Neutrophil (primary cell): ENCODE data around the gene PRRG1.
"Not testable (repeated sequence)": the region's sequence is repeated elsewhere in the genome, so short reads cannot be mapped to it uniquely, and the experiment has no call there.

ENCODE experiments used
- H3K27ac ChIP-seq: fragments of 200-600 bp; sonication (generic); 2 replicates; pipeline ENCODE4 v1.5.1; 2016; ENCODE audit warnings: mild to moderate bottlenecking, moderate library complexity
- H3K27me3 ChIP-seq: fragments of 200-600 bp; sonication (generic); 2 replicates; pipeline ENCODE4 v1.6.0; 2016; ENCODE audit warnings: mild to moderate bottlenecking
- H3K36me3 ChIP-seq: fragments of 200-600 bp; sonication (generic); 2 replicates; pipeline ENCODE4 v1.5.1; 2017
- H3K4me1 ChIP-seq, 2 experiments: fragments of 200-600 bp in 1 of 2; sonication (generic) in 1 of 2; 1 replicate in 1 of 2; 2 replicates in 1 of 2; pipeline versions ENCODE4 v1.5.1 to v1.6.1; 2013 to 2016; ENCODE audit warnings: low read depth in 1 of 2, low read length in 1 of 2, mild to moderate bottlenecking in 1 of 2, moderate library complexity in 1 of 2; ENCODE audit not compliant: control insufficient read depth in 1 of 2, insufficient read depth in 1 of 2
- H3K4me3 ChIP-seq, 2 experiments: fragments of 200-600 bp in 1 of 2; sonication (generic) in 1 of 2; 1 replicate in 1 of 2; 2 replicates in 1 of 2; pipeline ENCODE4 v1.5.1; 2013 to 2016; ENCODE audit warnings: low read depth in 1 of 2, low read length in 1 of 2, mild to moderate bottlenecking in 1 of 2, moderate library complexity in 1 of 2
- H3K9me3 ChIP-seq: fragments of 200-600 bp; sonication (generic); 2 replicates; pipeline ENCODE4 v1.5.1; 2016
- TF ChIP-seq, protein P1 (sequence below): fragments of 200-600 bp; sonication (generic); IDR thresholded peaks from 2 replicates; pipeline ENCODE4 v1.5.1; 2016; ENCODE audit warnings: antibody characterized with exemption

Gene PRRG1

DNA sequence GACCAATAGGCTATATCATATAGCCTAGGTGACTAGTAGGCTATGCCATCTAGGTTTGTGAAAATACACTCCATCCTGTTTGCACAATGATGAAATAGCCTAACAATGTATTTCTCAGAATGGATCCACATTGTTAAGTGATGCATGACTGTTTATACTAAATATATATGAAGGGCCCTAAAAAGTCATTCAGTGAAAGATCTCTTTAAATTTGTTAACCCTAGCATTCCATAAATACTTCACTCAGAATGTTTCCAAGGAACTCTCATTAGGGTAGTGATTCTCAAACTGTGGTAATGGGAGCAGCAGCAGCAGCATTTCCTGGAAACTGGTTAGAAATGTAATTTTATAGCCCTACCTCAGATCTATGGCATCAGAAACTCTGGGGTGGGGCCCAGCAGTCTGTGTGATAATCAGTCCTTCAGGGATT lies 74.9 kb downstream of the PRRG1 start:
- no peaks in the 10 kb centered on the region for H3K4me1 ChIP-seq
- H3K4me3 ChIP-seq, result no peak overlapping the region
- no peaks in the 10 kb centered on the region for H3K36me3 ChIP-seq
- TF ChIP-seq, protein P1, sequence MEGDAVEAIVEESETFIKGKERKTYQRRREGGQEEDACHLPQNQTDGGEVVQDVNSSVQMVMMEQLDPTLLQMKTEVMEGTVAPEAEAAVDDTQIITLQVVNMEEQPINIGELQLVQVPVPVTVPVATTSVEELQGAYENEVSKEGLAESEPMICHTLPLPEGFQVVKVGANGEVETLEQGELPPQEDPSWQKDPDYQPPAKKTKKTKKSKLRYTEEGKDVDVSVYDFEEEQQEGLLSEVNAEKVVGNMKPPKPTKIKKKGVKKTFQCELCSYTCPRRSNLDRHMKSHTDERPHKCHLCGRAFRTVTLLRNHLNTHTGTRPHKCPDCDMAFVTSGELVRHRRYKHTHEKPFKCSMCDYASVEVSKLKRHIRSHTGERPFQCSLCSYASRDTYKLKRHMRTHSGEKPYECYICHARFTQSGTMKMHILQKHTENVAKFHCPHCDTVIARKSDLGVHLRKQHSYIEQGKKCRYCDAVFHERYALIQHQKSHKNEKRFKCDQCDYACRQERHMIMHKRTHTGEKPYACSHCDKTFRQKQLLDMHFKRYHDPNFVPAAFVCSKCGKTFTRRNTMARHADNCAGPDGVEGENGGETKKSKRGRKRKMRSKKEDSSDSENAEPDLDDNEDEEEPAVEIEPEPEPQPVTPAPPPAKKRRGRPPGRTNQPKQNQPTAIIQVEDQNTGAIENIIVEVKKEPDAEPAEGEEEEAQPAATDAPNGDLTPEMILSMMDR, result no peak
- no peaks in the 10 kb centered on the region for H3K27me3 ChIP-seq
- H3K9me3 ChIP-seq, result no peaks in the 10 kb centered on the region
- no peak overlapping the region for H3K27ac ChIP-seq

DNA sequence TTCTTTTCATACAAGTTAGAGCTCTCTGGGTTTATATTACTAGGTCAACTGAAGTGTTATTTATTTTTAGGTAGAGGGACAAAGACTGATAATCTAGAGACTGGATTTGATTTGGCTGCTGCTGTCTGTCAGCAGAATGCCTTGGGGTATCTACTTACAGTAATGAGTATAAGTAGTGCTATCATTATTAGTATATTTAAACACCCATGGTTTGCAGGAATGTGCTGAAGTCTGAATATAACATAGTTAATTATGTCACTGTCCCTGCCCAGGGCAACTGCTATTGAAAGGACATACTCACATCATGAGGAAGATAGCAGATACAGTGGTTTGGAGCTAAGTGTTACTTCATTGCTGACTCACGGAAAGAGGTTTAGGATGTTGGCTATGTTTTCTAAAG lies 76.2 kb downstream of the PRRG1 start:
- H3K36me3 ChIP-seq, result no peaks in the 10 kb centered on the region
- H3K27me3 ChIP-seq, result no peaks in the 10 kb centered on the region
- no peak overlapping the region for H3K27ac ChIP-seq
- TF ChIP-seq, protein P1, result no peak
- H3K4me3 ChIP-seq, result no peak overlapping the region
- H3K4me1 ChIP-seq, result no peaks in the 10 kb centered on the region
- H3K9me3 ChIP-seq, result no peaks in the 10 kb centered on the region

DNA sequence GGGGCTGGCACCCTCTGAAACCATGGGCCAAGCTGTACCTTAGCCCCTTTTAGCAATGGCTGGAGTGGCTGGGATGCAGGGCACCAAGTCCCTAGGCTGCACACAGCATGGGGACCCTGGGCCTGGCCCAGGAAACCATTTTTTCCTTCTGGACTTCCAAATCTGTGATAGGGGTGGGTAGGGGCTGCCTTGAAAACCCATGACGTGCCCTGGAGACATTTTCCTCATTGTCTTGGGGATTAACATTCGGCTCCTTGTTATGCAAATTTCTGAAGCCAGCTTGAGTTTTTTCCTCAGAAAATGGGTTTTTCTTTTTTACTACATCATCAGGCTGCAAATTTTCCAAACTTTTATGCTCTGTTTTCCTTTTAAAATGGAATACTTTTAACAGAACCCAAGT lies 79.8 kb downstream of the PRRG1 start:
- H3K4me3 ChIP-seq, H3K4me1 ChIP-seq, H3K36me3 ChIP-seq, H3K27me3 ChIP-seq, H3K27ac ChIP-seq, H3K9me3 ChIP-seq: not testable (repeated sequence)

DNA sequence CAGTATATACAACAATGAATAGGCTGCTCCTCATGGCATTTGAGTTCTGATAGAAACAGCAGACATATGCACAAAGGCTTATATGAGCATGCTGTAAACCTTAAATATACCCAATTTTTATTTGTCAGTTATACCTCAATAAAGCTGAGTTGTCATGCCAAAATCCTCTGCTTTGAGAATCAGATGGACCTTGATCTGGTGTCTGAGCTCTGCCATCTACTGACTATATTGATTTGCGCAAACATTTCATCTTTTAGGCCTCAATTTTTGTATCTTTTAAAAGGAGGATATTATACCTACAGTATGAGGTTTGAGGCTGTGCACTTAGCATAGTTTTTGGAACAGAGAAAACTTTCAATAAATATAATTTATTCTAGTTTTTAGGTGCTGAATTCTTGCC lies 85.2 kb downstream of the PRRG1 start:
- no peaks in the 10 kb centered on the region for H3K27me3 ChIP-seq
- no peaks in the 10 kb centered on the region for H3K36me3 ChIP-seq
- H3K4me1 ChIP-seq, result no peaks in the 10 kb centered on the region
- TF ChIP-seq, protein P1, result no peak
- H3K4me3 ChIP-seq, result no peak overlapping the region
- H3K9me3 ChIP-seq, result no peaks in the 10 kb centered on the region
- H3K27ac ChIP-seq, result no peak overlapping the region

DNA sequence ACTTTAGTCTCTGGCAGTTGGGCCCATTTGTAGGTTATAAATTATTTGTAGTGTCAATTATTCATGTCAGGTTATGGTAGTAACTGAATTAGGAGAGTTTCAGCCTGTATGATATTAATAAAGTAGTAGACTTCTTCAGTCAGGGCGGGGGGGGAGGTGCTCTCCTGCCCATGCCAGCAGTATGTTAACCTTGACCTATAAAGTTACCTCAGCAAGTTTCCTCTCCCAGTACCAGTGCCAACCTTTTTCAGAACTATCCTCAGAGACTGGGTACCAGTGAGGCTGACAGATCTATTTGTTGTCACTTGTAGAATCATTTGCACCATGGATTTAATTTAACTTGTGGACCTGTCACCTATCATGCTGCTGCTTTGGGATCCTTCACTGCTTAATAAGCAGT lies 88.0 kb downstream of the PRRG1 start:
- H3K4me3 ChIP-seq, result no peak overlapping the region
- TF ChIP-seq, protein P1, result no peak
- H3K27ac ChIP-seq, result no peak overlapping the region
- H3K27me3 ChIP-seq, result no peaks in the 10 kb centered on the region
- H3K4me1 ChIP-seq, result no peaks in the 10 kb centered on the region
- no peaks in the 10 kb centered on the region for H3K36me3 ChIP-seq
- no peaks in the 10 kb centered on the region for H3K9me3 ChIP-seq

DNA sequence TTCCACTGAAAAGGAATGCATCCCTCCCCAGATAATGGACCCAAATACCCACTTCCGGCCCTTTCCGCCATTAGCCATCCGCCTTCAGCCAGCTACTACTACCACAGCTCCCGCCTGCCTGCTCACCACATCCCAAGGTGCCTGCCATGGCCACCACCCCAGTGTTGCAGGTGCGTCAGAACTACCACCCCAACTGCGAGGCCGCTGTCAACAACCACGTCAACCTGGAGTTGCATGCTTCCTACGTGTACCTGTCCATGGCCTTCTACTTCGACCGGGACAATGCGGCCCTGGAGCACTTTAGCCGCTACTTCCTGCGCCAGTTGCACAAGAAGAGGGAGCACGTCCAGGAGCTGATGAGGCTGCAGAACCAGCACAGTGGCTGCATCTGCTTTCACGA lies 92.2 kb downstream of the PRRG1 start:
- Histone ChIP-seq H3K4me3 (no peak overlapping the region), H3K36me3 (no peaks in the 10 kb centered on the region), H3K27me3 (no peaks in the 10 kb centered on the region), H3K27ac (no peak overlapping the region), H3K9me3 (no peaks in the 10 kb centered on the region), H3K4me1 (no peaks in the 10 kb centered on the region)
- TF ChIP-seq, protein P1, result no peak
